Right renal cortex interstitium (tissue), 3 donors: ENCODE measurements around the gene ABCG2. TPM values are rescaled to one million over a fixed set of nuclear protein-coding genes. Genes with fewer than 3 reads are reported as not detected.
A peak's percentile ranks its signal among the peaks of the same experiment; 100 is the strongest.

Experiments
- DNase-seq, 3 donors: peaks; one replicate each; pipeline ENCODE4 v3.0.0-alpha.2; 2013; ENCODE audit warnings: low read depth in 3 of 3, low spot score in 2 of 3
- polyA plus RNA-seq, 3 donors: library from polyadenylated mRNA; unstranded; fragments of 120-200 nt; gene quantifications; one replicate each; pipeline ENCODE4 v1.2.1, GENCODE V29; 2013; ENCODE audit not compliant: insufficient read length in 3 of 3

ABCG2 gene
- 1 to 10 TPM; 7.1 to 8.5 (median 8.3) TPM for polyA plus RNA-seq

- peak in 1 of 3 donors; percentile 19 for DNase-seq
Measured at GRCh38 chr4:88158489-88159228, at the start of gene ABCG2. ABCG2 (minus strand) TSS chr4:88158639; CDS start chr4:88139995, 18,644 bp downstream.

GRCh38 chr4:88208156-88208555, 49.7 kb upstream of the ABCG2 start:
- DNase-seq, result no peak

GRCh38 chr4:88207171-88207570, 48.7 kb upstream of the ABCG2 start:
- no peak for DNase-seq

GRCh38 chr4:88204882-88205281, 46.4 kb upstream of the ABCG2 start:
- DNase-seq, result no peak

- no peak for DNase-seq
Measured at GRCh38 chr4:88202443-88202842, 44.0 kb upstream of the ABCG2 start.

GRCh38 chr4:88200186-88200585, 41.7 kb upstream of the ABCG2 start:
- DNase-seq, result no peak

DNA sequence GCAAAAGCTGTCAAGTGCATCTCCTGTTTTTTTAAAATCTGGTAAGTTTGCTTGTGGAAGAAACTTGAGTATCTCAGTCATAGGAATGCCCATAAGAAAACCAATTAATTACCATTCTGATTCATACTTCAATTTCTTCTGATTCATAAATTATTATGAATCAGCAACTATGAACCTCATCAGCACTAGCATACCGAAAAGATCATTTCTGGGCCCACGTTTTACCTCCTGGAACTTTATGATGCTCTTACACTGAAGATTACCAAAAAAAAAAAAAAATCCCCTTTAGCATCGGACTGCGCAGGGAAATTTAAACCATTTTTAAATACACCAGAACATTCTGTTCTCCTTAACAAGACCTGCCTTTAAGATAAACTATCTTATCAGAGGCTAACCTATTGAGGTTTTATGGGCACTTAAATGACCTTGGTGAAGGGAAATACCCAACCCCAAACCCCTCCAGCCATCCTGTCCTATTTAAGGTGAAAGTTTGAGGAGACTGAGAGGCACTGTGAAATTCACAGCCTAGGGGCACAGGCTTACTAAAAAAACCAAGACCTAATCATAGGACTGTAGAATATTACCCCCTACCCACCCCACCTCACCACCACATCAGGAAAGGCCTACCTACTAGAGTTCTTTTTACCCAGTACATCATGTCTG, 38.2 kb upstream of the ABCG2 start:
- no peak for DNase-seq

GRCh38 chr4:88196013-88196365, 37.5 kb upstream of the ABCG2 start:
- no peak for DNase-seq

DNA sequence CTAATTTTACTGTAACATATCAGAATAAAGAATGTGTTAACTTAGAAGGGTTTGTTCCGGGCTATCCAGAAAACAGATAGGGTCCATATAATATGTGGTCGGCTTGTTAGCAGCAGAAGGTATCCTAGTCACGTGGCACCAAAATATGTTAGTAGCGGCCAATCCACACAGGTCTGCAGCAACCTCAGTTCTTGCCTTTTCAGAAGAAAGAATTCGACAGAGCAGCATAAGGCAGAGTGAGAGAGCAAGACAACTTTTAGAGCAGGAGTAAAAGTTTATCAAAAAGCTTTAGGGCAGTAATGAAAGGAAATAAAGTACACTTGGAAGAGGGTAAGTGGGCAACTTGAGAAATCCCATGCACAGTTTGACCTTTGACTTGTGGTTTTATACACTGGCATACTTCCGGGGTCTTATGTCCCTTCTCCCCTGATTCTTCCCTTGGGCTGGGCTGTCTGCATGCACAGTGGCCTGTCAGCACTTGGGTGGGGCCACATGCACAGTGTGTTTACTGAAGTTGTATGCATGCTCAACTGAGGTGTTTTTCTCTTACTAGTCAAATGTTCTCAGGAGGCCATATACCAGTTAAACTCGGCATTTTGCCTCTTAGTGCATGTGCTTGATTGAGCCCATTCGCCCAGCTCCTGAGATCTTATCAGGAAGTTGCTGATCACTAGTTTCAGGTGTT, 37.0 kb upstream of the ABCG2 start:
- DNase-seq, result no peak

GRCh38 chr4:88191404-88191803, 33.0 kb upstream of the ABCG2 start:
- no peak for DNase-seq

GRCh38 chr4:88189881-88190585, 31.6 kb upstream of the ABCG2 start:
- no peak for DNase-seq

DNA sequence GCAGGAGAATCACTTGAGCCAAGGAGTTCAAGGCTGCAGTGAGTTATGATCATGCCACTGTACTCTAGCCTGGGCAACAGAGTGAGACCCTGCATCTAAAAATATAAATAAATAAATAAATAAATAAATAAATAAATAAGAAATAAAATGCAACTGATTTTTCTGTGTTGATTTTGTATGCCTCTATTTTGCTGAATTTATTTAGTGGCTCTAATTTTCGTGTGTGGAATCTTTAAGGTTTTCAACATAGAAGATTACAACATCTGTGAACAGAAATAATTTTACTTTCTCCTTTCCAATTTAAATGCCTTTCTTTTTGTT, 30.9 kb upstream of the ABCG2 start:
- DNase-seq, result no peak

DNA sequence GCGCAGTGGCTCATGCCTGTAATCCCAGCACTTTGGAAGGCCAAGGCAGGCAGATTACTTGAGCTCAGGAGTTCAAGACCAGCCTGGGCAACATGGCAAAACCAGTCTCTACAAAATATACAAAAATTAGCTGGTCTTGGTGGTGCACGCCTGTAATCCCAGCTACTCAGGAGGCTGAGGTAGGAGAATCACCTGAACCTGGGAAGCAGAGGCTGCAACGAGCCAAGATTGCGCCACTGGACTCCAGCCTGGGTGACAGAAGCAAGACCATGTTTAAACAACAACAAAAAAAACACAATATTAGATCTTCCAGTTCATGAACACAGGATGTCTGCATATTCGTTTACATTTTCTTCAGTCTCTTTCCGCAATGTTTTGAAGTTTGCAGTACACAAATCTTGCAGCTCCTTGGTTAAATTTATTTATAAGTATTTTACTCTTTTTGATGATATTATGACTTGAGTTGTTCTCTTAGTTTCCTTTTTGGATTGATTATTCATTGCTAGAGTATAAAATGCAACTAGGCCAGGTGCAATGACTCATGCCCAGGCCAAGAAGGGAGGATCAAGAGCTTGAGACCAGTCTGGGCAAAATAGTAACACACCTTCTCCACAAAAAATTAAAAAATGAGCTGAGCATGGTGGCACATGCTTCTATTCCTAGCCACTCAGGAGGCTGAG, 30.4 kb upstream of the ABCG2 start:
- DNase-seq, result no peak

DNA sequence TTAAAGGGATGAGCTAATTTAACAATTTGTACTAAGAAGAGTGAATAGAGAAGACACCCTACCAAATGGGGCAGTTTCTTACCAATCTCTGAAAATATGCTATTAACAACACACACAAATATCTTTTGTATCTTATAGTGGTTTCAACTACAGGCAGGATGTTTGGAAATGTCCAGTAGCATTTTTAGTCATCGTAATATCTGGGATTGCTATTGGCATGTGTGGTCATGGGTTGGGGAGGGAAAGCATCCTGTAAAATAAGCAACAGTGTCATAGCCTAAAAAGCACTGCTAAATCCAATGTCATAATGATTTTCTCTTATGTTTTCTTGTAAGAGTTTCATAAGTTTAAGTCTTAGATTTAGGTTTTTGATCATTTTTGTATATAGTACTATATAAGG, 29.3 kb upstream of the ABCG2 start:
- no peak for DNase-seq

DNA sequence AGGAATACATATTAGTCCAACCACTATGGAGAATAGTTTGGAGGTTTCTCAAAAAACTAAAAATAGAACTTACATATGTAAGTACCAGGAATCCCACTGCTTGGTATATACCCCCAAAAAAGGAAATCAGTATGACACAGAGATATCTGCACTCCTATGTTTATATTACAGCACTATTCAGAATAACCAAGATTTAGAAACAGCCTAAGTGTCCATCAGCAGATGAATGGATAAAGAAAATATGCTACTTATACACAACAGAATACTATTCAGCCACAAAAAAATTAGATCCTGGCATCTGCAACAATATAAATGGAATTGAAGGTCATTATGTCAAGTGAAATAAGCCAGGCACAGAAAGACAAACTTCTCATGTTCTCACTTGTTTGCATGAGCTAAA, 27.5 kb upstream of the ABCG2 start:
- no peak for DNase-seq

DNA sequence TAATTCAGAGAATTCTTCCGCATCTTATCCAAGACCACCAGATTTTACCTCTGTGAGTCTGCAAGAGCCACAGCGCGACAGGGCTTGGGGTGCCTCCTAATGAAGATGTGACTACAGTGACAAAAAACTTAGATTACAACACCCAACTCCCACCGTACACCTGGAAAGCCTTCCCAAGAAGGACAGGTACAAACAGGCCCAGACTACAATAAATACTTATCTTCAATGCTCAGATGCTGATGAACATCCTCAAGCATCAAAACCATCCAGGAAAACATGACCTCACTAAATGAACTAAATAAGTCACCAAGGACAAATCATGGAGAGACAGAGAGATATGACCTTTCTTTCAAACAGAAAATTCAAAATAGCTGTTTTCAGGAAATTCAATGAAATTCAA, 20.8 kb upstream of the ABCG2 start:
- DNase-seq, result no peak

DNA sequence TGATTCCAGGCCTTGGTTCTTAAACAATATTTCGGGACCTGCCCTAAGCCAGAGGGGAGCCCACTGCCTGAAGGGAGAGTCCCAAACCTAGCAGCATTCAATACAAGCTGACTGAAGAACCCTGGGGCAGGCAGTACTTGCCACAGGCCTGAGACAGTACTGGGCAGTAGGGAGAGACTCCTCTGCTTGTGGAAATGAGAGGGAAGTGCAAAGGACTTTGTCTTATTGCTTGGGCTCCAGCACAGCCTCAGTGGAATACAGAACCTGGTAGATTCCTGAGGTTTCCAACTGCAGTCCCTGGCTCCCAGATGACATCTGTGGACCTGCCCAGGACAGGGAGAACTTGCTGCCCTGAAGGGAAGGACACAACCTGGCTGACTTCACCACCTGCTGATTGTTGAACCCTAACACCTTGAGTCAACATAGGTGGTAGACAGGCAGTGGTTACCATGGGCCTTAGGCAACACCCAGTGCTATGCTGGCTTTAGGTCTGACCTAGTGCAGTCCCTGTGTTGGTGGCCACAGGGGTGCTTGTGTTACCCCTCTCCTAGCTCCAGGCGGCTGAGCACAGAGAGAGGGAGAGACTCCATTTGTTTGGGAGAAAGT, 20.3 kb upstream of the ABCG2 start:
- DNase-seq, result no peak

- no peak for DNase-seq
Measured at GRCh38 chr4:88177983-88178625, 19.7 kb upstream of the ABCG2 start.

DNA sequence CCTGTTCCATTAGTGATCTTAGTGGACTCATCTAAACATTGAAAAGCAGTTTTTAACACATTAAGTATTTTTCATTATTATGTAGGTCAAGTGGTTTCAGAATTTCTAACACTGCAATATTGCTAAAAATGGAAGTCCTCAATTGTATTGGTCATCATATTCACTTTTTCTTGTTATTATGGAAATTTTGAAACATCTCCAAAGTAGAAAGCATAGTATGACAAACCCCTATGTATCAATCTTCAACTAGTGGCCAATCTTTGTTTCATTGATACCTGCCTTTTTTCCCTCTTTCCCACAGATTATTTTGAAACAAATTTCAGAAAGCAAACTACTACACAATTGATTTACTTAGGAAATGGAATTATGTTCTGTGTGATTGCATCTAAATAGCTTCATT, 14.5 kb upstream of the ABCG2 start:
- no peak for DNase-seq

GRCh38 chr4:88171206-88171605, 12.8 kb upstream of the ABCG2 start:
- DNase-seq, result no peak
